Measurements from ENCODE around the gene MARVELD3. TPM values are rescaled to one million over a fixed set of nuclear protein-coding genes. Genes with fewer than 3 reads are reported as not detected.

MARVELD3 gene
- polyA plus RNA-seq, 1 donor: 0.22 TPM

DNA sequence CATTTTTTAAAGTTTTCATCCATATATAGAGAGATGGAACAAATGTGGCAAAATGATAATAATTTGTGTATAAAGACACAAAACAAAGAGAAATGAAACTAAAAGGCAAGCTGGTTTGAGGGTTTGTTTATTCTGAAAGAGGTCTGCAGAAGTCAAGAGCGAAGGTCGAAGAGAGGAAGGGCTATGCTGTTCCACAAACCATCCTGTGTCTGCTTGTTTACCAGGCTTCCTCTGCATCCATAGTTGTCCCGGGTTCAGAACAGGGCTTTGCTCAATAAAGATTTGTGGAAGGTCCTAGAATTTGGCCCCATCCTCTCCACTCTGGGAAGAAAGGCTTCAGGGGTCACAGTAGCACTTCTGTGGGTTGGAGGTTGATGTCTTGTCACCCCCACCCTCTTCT is 2.4 kb upstream of the MARVELD3 start:
- no peak for DNase-seq (ENCODE audit: low read depth)

DNA sequence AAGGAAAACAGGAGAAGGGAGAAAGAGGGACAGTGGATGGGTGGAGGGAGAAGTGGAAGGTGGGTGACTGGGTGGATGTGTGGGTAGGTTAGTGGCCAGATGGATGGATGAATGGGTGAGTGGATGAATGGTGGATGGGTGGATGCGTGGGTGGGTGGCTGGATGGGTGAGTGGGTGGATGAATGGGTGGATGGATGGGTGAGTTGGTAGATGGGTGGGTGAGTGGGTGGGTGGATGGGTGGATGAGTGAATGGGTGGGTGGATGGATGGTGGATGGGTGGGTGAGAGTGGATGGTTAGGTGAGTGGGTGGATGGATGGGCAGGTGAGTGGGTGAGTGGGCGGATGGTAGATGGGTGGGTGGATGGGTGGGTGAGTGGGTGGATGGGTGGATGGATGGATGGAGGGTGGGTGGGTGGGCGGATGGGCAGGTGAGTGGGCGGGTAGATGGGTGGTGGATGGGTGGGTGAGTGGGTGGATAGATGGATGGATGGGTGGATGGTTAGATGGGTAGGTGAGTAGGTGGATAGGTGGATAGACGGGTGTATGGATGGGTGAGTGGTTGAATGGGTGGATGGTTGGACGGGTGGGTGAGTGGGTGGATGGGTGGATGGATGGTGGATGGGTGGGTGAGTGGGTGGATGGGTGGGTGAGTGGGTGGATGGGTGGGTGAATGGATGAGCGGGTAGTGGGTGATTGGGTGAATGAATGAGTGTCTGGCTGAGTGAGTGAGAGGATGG is 702 bp upstream of the MARVELD3 start:
- DNase-seq (ENCODE audit: low read depth): no peak

DNA sequence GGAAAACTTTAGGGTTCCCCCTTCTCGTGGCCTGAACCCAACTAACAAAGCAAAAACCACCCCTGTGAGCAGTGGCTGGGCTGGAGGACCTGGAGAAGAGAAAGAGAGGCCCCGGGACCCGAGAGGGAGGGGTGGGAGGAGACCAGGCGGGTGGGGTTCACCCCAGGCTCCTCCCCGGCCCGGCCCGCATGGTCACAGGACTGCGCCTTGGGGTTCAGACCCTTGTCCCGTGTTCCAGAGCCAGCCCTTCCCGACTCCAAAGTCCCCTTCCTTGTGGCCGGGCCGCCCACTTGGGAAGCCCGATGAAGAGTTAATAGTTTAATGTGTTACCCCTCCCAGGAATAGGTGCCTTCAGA is 852 bp downstream of the MARVELD3 start:
- DNase-seq (ENCODE audit: low read depth): no peak

DNA sequence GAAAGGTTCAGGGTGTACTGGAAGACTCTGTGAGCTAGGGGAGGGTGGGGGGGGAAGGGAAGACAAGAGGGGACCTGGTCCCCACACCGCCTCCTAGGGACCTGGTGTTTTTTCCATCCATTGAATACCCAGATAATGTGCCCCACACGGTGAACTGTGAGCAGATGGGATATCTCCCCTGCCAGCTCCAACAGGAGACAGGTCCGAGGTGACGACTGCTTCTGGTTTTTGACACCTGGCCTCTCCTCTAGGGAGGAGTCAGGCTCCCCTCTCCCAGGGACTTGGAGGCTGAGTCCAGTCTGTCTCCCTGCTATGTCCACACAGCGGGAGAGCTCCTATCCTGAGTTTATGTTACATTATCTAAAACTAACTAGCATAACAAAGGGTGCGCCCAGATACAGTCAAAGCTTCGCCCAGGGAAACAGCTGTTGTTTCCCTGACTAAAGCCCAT is 1.8 kb downstream of the MARVELD3 start:
- no peak for DNase-seq (ENCODE audit: low read depth)

DNA sequence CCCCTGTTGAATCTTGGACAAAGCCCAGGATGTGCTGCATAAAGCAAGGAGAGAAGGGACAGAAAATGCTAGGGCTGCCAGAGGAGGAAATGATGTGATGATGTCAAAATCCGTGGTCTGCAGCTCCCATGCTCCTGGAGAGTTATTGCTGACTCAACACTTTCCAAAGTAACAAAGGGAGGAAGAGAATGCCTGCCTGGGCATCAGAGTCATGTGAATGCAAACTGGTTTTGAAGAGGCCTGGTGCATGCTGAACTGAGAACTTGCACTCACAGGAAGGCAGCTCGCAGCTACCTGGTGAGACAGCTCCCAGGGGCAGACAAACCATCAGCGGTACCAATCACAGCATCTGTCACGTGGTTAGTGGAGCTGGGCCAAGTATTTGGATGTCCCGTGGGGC is 2.8 kb downstream of the MARVELD3 start:
- DNase-seq (ENCODE audit: low read depth): no peak

DNA sequence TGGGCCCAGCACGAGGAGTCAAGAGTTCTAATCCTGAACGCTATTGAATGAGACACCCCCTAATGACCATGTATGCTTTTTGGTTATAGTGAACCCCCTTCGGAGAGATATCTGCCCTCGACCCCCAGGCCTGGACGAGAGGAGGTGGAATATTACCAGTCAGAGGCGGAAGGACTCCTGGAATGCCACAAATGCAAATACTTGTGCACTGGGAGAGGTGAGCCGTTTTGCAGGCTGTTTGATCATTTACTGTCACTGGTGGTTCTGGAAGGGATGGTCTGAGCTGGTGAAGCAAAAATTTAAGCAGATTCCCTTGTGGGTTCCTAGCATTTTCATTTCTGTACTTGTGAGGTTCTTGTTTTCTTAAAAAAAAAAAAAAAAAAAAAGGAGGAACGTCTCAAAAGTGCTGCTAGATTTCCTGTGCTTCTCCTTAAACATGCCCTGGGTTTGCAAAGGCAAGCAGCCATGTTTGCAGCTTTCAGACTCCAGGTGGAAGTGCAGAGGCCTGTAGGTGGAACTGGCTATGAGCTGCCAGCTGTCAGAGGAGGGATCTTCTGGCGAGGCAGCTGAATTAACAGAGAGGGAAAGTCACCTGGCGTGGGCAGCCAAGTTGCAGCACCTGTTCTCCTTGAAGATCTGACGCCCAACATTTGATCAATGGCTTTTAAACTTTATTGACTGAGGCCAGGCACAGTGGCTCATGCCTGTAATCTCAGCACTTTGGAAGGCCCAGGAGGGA is 3.5 kb downstream of the MARVELD3 start:
- no peak for DNase-seq (ENCODE audit: low read depth)

DNA sequence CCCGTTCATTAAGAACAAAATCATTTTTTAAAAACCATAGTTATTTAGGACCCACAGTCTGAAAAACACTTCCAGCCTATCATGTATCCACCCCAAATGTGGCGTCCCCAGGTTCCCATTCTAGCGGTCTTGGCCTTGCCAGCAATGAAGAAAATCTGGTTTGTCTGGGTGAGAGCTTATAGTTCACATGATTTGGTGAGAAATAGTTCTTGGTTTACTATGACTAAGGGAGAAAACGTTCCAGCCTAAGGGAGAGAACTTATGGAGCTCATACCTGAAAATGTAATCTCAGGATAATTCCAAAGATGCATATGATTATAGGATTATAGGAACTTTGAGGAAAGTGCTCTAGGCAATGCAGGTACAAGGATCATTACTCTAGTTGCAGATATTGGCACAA is 4.8 kb downstream of the MARVELD3 start:
- DNase-seq (ENCODE audit: low read depth): no peak

DNA sequence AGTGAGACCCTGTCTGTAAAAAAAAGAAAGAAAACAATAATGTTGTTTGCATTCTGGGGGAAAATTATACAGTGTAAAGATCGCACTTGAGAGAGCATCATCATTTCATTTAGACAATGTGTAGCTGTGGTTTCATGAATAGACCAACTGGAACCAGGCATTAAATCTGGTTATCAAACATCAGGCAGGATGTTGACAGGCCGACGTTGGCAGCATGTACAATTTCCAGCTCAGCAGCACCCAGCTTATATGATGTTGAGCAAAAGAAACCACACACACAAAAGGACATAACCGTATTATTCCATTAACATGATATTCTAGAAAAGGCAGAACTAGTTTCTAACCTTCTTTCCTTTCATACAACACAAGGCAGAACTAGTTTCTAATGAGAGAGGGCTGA is 5.8 kb downstream of the MARVELD3 start:
- no peak for DNase-seq (ENCODE audit: low read depth)

DNA sequence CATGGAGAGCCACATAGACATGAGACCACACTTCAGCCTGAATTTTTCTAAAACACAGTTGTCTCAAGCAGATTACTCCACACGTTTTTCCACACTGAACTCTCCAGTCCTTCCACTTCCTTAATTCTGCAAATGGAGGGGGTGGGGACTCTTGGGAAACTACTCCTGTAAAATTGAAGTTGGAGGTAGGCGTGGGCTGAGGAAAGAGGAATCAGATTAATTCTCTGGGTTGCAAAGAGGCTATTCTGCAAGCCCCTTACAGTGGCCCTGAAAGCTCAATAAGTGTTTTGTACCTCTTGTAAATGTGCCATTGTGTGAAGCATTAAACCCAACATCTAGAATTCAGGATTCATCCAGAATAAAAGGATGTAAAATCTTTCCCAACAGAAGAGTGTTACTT is 9.6 kb downstream of the MARVELD3 start:
- DNase-seq (ENCODE audit: low read depth): no peak

DNA sequence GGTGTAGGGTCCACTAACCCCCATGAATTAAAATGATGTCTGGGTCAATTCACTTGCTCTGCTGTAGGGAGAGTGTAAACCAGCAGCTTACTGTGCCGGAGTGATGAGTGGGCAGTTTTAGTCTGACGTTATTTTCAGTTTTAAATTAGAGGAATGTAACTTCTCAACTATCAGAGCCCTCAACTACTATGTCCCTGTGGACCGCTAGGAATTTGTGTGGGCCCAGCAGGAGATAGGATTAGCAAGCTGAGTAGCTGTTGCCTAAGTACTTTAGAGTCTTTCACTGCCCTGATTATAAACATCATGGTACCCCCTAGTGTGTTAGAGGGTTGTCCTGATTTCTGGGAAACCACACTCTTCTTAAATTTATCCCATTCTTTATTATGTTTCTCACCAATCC is 11.4 kb downstream of the MARVELD3 start:
- no peak for DNase-seq (ENCODE audit: low read depth)

DNA sequence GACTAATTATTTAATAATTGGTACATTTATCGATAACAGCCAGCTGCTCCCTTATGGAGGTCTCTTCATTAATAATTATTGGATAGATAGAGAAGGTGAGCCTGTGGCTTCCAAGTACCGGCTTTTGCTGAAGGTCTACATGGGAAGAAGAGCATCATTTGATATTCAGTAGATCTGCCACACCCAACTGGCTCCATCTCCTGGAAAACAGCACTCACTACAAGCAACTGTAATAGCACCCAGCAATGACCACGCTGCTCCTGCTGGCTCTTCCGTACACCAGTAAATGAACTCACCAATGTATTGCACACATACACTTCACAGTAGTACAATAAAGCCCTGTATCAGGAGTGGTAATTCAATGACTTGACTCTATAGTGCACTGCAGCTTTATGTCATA is 19.5 kb downstream of the MARVELD3 start:
- no peak for DNase-seq (ENCODE audit: low read depth)

DNA sequence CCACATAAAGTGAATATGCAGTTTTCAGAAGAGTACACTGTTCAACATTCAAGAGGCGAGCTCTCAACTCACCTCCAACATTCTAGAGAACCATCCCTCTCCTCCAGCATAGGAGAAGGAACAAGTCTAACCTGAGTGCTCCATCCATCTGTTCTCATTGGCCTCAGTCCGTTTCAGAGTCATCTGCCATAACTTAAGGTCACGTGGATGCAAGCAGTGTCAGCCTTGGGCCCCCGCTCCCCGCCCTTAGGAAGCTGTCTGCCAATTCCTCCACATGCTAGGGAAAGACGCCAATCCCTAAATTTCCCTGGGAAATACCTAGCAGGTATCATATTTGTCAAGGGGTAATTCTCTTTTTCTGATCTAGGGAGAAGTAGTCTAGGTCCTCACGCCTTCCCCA is 21.4 kb downstream of the MARVELD3 start:
- no peak for DNase-seq (ENCODE audit: low read depth)

DNA sequence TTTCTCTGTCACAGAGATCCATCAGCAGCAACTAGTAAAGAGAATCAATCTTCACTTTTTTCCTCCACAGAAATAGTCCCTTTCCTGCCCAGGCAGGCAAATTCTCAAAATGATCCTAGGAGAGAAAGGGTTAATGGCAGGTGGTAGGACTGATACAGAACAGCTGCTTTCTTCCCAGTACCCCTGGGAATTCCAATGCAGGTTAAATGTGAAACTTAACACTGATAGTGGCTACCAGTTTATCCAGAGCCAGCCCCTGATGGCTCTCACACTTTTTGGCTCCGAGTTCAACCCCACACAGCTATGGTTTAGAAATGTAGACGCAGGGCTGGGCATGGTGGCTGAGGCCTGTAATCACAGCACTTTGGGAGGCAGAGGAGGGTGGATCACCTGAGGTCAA is 22.2 kb downstream of the MARVELD3 start:
- no peak for DNase-seq (ENCODE audit: low read depth)

DNA sequence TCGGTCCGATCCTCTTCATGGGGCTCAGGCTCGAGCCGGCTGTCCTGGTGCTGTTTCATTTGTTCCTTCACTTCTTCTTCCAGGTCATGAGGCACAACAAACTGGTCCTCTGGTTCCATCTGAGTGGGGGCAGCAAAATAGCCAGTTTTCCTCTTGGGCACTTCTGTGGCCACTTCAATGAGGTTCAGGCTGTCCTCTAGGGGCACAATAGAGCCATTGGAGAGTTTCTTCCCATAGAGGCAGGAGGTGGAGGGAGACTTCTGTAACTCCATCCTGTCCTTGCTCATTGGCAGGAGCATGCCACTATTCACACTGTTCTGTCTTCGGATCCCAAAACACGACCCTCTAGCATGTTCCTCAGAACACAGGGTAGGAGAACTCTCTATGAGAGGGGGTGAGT is 22.9 kb downstream of the MARVELD3 start:
- no peak for DNase-seq (ENCODE audit: low read depth)

DNA sequence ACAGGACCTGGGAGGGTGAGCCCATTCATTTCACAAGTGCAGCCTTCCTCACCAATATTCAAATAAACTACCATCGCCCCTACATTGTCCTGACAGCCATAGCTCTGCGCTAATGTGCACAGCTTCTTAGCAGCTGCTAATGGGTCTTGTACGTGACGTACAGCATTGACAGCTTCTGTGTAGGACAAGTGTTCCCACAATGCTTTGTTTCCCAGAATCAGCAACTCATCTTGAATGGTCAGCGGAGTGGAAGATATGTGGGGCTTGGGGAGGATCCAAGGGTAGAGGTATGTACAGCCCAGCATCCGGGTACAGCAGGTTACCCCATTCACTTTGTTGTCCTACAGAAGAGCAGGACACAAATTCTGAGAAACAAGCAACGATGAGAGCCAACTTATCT is 23.7 kb downstream of the MARVELD3 start:
- no peak for DNase-seq (ENCODE audit: low read depth)

DNA sequence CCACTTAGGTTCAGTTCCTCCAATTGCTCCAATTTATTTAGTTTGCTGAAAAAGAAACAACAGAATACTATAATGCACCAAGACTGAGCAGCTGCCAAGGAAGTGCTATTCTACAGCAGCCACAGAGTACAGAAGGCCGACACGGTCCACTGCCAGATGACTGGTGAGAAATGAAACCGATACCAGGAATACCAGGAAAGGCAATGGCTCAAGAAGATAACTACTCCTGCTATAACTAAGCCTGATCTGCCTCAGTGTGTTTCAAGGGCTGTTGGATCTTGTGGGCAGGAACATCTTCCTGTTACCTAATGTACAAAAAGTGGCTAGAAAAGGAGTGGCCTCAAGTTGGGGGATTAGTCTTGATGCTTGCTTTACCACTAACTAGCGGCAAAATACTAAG is 32.8 kb downstream of the MARVELD3 start:
- DNase-seq (ENCODE audit: low read depth): no peak

DNA sequence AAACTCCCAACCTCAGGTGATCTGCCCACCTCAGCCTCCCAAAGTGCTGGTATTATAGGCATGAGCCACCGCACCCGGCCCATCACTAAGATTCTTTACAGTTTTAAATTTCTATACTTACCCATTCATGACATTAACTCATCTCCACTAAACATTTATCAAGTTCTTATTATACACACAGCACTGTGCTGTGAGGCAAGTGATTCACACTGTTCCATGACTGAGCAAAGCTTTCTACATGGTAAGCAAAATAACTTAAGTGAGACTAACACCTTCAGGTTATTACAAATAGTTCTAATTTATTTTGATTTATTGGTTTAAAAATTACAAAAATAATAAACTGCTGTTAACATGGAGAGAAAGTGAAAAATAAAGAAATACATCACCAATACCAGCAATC is 33.5 kb downstream of the MARVELD3 start:
- DNase-seq (ENCODE audit: low read depth): no peak

DNA sequence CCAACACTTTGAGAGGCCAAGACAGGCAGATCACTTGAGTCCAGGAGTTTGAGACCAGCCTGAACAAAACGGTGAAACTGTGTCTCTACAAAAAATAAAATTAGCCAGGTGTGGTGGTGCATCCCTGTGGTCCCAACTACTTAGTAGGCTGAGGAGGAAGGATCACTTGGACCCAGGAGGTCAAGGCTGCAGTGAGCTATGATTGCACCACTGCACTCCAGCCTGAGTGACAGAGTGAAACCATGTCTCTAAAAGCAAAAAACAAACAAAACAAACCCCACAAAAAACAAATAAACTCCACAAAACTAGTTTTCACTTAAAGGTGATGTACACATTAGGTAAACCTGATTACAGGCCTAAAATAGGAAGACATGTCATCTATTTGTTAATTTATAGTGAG is 40.3 kb downstream of the MARVELD3 start:
- no peak for DNase-seq (ENCODE audit: low read depth)

DNA sequence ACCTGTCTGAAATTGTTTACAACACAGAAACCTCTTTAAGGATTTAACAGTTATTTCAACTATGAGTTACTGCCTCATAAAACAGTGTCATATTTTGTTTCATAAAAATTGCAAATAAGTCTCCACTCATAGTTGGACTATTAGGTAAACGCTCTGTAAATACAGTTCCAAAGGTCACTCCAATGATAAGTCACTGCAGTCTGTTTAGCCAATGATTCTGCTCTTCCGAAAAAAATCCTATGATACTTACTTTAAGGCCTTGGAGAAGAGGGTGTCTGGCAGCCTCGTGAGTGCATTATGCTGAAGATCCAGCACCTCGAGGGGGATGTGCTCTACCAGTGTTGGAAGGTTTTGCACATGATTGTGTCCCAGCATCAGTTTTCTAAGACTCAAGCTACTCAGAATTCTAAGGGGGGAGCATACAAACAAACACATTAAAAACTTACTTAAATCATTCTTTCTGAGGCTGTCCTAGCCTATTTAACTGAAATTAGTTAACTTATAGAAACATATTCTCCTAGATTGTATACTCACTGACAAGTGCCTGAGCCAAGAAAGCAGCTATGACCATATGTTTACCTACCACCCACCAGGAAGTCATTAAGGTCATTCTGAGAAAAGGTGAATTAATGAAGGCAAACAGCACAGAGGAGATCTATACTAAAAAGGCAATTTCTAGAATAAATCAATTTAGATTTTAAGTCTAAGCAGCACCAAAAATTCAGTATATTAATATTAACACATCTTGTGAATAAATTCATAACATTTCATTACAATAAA is 41.1 kb downstream of the MARVELD3 start:
- no peak for DNase-seq (ENCODE audit: low read depth)

DNA sequence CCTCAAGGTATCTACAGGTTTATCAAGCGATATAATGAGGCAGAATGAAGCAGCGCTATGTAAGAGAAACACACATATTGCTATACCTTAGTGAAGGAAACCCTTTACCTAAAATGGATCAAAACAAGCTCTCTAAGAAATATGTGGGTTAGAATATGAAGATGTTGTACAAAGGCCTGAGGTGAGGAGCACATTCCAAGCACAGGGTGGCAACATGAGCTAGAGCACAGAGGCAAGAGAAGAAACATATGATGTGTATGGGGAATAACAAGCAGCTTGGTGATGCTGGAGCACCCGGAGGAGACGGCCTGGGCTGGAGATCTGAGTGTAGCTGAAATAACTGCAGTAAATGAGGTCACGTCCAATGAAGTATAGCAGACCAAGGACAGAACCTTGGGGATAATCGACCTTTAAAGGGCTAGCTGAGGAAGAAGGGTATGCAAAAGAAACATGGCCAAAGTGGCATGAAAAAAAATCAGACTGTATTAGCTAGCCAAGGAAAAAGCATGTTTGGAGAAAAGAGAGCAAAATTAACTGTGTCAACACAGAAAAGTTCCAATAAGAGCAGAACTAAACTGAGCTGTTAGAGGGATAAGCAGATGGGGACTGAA is 44.0 kb downstream of the MARVELD3 start:
- DNase-seq (ENCODE audit: low read depth): no peak

DNA sequence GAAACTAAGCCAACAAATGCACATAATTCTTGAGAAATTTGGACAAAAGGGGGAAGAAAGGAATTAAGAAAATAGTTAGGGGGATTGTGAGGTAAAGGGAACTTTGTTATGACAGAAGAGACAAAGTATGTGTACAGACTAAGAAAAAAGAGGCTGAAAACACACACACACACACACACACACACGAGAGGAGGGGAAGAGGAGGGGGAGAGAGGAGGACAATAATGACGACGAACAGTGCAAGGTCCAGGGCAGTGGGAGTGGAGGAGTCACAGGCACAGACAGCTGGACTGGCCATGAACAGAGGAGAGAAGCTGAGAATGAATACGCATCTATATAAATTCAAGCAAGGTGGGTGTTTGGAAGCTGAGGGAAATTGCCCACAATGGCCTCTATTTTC is 44.6 kb downstream of the MARVELD3 start:
- DNase-seq (ENCODE audit: low read depth): no peak

DNA sequence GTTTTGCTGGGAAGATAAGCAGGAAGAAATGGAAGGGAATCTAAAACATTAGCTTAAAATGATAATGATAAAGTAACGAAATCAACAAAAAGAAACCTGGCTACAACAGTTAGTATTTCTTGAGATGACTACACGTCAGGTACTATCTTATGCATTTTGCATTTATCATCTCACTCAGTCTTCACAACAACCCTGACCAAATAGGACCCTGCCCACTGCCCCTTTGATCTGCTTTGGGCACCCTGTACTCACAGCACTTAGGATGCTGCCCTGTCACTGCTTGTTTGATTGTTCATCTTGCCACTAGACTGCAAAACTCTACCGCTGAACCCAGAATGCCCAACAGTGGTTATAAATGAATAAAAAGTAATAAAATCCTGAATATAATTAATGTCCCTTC is 45.2 kb downstream of the MARVELD3 start:
- no peak for DNase-seq (ENCODE audit: low read depth)
